HG03108 (cell line): ENCODE measurements around the gene FAM89B.

Experiments used
- ATAC-seq: cut with Tn5 transposase; IDR thresholded peaks from one replicate; pipeline ENCODE4 v1.9.1; 2021; ENCODE audit warnings: moderate library complexity; ENCODE audit not compliant: unreplicated experiment

Gene FAM89B

DNA sequence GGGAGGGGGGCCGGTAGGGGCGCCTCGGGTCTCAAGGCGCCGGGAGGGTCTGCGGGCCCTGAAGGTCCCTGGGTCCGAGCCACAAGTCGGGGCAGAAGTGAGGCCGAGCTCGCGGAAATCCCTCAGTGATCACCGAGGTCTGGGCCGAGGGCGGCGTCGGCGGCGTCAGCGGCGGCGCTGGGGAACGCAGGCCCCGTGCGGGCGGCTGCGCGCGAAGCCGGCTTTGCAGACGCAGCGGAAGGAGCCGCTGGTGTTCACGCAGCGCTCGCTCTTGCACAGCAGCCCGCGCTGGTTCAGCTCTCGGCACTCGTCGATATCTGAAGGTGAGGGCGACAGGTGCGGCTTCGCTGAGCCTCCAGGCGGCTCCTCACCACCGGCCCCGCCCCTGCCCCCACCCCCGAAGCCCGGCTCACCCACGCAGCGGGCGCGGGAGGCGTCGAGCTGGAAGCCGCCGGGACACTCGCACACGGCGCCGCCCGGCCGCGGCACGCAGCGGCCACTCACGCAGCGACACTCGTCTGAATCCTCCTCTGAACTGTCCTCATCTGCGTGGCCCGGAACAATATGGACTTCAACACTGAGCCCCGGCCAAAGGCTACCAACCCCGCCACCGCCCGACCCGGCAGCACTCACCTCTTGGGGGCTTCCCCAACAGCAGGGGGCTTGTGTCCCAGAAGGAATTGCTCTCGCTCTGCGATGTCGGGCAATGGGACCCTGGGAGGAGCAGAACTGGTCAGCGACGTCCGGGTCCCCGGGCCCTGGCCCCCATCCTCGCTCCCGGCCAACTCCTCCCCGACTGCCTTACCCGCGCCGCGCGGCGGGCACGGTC, 33.2 kb upstream of the FAM89B start:
- no peak for ATAC-seq

DNA sequence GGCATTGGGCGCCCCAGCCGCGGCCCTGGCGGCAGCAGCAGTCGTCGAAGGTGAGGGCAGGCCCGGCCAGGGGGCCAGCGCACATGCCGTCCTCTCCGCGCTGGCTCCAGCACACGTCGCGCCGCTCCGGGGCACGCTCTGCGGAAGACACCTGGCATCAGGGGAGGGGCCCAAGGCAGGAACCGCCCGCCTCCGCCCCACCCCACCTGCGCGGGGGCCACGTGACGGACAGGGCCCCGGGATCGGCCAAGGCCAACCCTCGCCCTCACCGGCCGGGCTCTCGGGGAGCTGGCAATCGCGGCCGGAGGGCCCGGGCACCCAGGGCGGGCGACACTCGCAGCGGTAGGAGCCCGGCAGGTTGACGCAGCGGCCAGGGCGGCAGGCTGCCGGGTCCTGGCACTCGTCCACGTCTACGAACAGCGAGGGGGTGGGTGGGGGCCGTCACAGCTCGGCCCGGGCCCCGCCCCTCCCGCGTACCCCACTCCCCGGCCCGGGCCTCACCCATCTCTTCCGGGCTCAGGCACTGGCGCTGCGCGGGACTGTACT, 32.5 kb upstream of the FAM89B start:
- ATAC-seq, result peak; percentile 39

DNA sequence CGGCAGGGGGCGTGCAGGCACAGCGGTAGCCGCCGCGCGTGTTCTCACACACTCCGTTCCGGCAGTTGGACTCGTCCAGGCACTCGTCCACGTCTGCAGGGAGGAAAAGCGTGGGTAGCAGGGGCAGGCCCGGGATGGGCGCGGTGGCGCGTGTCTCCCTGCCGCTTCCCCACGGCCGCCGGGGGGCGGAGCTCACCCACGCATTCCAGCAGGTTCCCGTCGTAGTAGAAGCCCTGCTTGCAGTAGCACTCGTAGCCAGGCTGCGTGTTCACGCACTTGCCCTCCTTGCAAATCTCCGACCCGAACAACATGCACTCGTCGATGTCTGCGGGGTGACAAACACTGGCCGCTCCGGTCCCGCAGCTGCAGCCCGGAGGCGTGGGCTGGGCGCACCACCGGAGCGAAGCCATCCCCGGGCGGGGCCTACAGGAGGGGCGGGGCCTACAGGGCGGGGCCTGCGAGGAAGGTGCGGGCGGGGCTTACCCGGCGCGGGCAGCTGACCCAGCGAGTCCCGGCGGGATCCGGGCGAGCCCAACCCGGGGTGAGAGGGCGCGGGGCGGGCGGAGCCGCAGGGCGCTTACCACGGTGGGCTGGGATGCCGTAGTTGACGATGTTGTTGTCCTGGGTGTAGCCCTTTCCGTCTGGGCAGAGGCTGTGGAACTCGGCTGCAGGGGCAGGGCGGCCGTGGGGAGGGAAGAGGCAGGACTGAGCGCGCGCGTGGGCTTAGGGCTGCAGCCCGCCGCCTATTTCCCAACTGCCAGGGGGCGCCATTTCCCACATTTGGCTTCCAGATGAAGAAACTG, 31.8 kb upstream of the FAM89B start:
- ATAC-seq, result peak; percentile 43

DNA sequence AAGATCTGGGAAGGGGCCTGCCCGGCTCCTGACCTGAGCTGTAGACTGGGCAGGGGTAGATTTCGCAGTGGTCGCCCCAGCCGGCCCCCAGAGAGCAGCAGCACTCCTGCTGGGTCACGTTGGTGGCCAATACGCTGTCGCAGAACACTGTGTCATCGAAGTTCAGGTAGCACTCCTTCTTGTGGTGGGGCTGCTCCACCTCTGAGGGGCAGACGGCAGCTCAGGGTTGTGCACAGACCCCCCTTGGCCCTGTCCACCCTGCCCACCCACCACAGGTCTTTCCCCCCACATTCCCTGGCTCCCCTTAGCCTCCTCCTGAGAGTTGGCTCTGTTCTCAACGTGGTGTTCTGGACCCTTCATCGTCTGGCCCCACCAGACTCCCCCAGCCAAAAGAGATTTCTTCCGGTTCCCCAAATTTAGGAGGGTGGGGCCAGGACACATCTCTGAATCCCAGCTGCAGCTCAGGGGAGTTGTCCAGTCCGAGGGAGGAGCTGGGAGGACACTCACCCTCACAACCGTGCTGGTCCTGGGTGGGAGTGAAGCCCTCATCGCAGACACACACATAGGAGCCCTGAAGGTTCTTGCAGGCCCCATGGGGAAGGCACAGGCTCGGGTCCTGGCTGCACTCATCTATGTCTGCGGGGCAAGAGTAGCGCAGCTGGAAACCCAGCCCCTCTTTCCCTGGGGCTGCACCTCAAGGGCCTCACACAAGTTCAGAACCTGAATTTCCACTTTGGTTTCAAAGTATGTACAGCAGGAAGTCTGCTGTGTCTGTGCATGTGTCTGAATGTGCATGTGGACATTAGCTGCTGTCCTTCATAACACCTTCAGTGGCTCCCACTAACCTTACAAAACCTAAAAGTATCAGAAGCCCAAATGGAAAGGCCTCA, 31.0 kb upstream of the FAM89B start:
- ATAC-seq, result no peak

DNA sequence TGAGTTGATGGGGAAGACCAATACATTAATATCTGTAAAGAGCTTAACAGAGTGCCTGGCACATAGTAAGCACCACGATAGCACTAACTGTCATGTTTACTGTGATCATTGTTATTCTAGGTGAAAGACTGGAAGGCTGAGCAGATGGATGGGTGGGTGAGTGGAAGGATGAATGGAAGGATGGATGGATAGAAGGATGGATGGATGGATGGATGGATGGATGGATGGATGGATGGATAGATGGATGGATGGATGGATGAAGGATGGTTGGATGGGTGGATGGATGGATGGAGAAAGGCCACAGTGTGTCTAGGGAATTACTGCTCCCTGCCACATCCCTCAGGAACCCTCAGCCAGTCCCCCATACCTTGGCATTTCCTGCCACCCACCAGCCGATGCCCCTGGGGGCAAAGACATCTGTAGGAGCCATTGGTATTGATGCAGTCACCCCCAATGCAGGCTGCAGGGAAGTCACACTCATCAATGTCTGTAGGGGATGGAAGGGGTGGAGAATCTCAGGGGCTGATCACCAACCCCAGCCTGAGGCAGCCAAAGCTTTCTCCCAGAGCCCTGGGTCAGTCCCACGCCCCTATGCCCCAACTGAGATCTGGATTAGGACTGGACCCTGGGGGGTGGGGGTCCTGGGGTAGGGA, 29.5 kb upstream of the FAM89B start:
- ATAC-seq, result no peak

DNA sequence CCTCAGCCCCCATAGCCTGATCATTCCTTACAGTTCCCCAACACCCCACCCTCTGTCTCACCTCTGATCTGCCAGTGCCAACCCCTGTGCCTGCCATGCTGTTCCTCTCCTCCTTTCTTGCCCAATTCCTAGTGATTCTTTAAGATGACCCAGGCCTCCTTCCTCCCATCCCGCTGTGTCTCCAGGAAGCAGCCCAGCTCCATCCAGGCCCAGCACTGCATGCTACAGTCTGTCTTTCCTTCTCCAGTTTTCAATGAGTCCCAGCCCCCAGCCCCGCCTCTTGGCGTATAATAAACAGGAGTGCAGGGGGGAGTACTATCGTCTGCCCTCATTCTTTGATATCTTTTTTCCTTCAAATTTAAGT, 26.5 kb upstream of the FAM89B start:
- ATAC-seq, result no peak

DNA sequence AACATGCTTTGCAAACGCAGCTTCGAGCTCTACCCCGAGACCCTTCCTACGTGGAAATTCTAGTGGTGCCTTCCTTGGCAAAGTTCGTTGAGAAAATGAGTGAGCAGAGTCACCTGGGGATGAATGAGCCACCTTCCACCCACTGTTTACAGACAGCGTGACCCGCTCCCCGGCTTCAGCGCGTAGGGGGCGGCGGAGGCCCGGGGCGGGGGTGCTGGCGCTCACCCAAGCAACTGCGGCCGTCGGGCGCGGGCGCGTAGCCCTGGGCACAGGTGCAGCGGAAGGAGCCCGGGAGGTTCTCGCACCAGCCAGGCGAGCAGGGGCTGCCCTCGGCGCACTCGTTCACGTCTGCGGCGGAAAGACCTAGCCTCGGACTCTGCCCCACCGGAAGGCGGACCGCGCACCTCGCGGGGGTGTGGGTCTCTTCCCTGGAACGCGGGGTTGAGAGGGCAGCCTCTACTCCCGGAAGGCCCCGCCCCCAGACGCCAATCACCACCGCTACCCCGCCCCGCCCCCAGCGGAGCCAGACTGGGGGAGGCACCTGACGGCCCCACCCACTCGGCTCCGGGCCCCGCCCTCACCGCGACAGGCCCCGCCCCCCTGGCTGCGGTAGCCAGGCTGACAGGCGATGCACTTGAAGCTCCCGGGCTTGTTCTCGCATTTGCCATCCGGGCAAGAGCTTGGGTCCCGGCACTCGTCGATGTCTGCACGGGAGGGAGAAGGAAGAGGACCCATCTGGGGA, 25.9 kb upstream of the FAM89B start:
- peak; percentile 62 for ATAC-seq

DNA sequence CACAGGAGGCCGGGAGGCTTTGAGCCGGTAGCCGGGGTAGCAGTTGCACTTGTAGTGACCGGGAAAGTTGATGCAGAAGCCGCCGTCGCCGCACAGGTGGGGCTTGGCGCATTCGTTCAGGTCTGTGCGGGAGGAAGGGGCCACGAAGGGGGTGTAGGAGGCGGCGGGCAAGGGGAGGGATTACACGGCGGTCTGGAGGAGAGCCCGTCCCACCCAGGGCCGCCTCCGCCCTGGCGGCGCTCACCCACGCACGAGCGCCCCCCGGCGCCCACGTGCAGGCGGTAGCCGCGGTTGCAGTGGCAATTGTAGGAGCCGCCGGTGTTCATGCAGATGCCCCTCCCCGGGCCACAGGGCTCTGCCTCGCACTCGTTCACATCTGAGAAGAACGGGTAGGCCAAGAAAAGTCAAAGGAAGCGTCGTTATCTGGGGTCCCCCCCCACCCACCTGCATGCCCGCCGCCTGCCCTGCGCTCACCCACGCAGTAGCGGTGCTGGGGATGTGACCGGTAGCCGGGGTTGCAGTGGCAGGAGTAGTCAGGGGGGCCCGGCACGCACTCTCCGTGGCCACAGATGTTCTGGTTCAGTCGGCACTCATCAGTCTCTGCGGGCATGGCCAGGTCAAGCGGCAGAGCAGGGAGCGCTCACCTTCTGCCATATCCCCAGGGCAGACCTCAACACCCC, 24.8 kb upstream of the FAM89B start:
- no peak for ATAC-seq

DNA sequence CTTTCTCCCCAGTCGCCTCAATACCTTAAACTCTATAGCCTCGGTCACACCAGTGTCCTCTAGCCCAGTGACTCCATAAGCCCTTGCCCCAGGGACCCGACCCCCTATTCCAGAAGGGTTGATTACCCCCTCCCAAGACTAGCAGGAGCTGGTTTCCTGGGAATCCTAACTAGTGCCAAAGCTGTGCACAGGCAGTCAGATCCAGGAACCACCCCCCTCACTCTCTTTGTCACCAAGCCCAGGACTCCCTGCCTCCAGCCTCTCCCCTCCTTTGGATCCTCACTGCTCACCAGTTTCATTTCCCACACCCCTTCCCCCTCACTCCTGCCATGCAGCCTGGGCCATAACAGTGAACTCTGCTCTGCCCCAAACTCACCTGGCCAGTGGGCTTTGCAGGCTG, 23.9 kb upstream of the FAM89B start:
- ATAC-seq, result no peak

DNA sequence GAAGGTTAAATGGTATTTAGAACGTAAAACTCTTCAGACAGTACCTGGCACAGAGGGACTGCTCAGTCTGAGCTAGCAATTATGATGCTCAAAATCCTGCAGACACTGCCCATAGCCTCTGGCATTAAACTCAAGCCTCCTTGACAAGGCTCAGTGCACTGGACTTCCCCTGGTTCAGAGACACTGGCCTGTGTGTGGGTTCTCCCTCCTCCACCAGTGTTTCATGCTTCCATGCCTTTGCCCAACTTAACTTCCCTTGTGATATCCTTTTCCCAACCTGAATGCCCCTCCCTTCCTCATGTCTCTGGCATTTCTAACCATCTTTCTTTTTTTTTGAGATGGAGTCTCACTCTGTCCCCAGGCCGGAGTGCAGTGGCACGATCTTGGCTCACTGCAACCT, 23.2 kb upstream of the FAM89B start:
- no peak for ATAC-seq

DNA sequence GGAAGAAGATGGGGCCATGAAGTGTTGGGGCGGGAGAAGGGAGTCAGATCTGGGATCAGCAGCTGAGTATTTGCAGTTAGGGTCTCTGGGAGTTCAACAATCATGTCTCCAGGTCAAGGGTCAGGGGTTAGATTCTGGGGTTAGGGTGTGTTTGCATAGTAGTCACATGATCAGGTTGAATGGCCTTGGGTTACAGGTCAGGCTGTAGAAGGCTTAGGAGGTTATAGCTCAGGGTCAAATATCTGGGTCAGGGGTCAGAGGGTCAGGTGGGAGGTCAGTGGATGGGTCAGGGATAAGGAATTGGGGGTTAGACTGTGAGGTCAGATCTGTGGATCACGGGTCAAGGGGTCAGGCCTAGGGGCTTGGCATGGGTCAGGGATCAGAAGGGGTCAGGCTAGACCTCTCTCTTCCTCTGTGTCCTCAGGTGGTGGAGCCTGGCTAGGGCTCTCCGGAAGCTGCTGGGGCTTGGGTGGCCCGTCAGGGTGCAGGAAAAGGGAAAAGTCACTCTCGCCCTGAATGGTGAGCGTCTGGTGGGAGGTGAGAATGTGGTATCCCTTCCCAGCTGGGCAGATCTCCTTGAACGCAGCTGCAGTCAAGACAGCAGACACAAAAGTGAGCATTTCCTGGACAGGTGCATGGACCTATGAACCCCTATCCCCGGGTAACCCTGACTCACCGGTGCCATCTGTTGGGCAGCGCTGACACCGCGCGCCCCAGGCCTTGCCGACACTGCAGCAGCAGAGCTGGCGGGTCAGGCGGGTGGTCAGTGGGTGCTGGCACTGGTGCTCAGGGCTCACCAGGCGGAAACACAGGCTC, 20.6 kb upstream of the FAM89B start:
- peak; percentile 73 for ATAC-seq

DNA sequence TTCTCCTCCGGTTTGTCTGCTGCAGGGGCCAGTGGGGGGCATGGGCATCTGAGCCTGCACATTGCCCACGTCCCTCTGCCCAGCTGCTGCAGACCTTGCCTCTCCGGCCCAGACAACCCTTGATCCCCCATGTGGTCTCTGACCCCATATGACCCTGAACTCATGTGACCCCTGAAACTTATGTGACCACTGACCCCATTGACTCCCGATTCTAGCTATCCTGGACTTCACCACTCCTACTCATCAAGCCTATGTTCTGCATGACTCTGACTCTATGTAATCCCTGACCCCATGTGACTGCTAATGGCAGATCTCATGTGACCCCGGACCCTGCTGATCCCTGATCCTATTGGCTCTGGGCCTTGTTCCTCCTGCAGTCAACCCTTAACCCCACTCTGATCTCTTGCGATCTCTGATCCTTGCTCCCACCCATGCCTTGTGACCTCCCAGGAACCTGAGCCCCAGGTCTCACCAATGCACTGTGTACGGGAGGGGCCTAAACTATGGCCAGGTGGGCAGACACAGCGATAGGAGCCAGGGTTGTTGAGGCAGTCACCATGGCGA, 19.9 kb upstream of the FAM89B start:
- no peak for ATAC-seq

DNA sequence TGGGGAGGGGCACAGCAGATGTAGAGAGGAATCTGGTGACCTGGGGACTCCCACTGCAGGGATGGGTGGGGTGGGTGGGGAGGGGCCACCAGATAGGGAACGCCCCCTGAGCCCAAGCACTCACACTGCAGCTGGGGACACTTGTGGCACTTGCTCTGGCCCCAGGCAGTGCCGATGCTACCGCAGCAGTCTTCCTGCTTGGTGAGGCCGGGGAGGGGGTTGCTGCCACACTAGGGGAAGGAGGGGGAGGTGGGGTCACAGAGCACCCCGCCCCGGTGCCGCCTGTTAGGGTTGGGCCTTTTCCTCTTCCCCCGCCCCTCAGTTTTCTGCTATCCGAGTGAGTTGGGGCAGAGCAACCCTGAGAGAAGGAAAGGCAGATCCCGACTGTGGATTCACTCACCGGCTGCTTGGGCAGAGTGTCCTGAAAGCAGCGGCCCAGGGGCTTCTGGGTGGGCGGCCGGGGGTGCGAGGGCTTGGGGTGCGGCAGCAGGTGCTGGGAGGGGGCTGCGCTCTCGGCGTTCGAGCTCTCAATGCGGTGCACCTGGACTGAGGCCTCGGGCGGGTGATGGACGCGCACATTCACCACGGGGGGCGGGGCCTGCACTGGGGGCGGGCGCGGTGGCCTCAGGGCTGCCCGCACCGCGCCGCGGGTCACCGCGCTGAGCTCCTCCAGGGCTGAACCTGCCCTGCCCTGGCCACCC, 18.9 kb upstream of the FAM89B start:
- no peak for ATAC-seq

DNA sequence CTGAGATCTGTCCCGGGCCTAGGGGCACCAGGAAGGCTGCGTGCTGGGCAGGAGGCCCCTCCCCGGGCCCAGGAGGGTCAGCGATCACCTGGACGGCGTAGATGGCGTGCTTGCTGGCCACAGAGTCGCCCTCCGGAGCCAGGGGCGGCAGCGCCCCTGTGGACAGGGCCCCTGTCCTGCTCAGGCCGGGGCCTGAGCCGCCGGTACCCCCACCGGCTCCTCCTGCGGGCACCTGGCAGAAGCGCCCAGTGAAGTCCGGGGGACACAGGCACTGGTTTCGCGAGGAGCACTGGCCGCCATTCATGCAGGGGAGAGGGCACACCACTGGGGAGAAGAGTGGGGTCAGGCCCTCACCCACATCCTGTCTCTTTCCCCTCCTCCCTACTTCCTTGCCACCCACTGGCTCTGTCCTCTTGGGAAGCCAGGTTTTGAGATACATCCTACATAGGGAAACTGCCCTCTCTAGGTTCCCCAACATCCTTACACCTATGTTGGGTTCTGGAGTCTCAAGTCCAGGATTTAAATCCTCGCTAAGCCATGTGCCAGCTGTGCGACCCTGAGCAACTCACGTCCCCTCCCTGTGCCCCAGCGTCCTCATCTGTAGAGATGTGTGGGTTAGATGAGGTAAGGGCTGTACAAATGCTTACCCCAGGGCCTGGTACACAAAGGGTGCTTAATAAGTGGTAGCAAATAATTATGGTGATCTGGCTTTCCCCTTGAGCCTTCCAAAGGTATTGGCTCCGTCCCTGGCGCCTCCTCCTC, 18.1 kb upstream of the FAM89B start:
- no peak for ATAC-seq

DNA sequence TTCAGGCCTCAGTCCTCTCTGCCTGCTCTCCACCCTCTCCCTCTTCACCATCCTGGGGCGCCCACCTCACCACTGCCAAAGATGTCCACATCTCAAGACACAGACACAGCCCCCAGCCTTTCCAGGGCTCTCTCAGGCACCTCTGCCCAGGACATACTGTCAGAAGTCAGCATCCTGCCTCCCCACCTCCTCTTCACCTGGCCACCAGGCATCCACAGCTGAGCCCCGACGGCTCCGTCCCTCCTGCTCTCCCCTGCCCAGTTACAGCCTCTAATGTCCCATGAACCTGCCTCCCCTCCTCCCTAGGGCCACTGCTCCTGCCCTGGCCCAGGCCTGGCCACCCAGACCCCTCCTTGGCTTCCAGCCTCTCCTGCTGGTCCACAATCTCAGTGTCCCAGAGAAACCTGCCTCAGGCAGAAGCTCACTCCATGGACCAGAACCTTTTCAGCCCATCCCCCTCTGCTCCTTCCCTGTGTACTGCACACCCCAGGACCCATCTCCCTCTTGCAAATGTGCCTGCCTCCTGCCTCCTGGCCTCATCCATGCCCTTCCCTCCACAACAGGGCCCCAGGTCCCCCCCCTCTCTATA, 17.4 kb upstream of the FAM89B start:
- no peak for ATAC-seq

DNA sequence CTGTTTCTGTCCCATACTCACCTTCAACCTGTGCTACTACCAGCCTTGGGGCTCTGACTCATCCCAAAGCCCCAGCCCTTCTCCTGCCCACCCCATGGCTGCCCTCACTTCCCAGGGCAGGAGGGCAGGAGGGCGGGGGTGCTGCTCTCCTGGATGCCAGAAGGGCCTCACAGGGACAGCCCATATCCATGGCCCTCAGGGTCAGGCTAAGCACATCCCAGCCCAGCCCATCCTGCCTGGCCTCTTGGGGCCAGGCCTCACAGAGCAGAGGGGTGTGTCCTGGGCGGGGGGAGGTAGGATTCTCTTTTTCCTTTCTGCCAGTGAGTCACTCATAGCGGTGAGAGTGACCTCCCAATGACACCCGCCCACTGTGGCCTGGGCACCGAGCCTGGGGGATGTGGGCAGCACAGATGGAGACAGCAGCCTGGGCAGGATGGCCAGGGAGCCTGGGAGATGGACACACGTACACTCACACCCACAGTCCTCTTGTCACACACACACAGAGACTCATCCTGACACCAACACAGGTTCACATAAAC, 16.6 kb upstream of the FAM89B start:
- ATAC-seq, result no peak
